Prostate gland (tissue), 2 donors: ENCODE results near the gene CHCHD10.

ENCODE experiments used
- POLR2A ChIP-seq: fragments of 450-650 bp; IDR thresholded peaks from one replicate; pipeline ENCODE4 v1.6.1; 2016; ENCODE audit warnings: antibody characterized with exemption, mild to moderate bottlenecking
- POLR2AphosphoS5 ChIP-seq: sonication (generic); formaldehyde crosslinking; IDR thresholded peaks from one replicate; pipeline ENCODE4 v1.6.1; 2017; ENCODE audit warnings: antibody characterized with exemption
- TF ChIP-seq, protein P1 (sequence below), 4 experiments: fragments of 200-600 bp in 2 of 4; fragments of 450-650 bp in 2 of 4; sonication (generic) in 2 of 4; IDR thresholded peaks; 1 replicate in 3 of 4; 2 replicates in 1 of 4; pipeline ENCODE4 v1.5.1; 2016 to 2019; ENCODE audit warnings: antibody characterized with exemption in 4 of 4, mild to moderate bottlenecking in 2 of 4, moderate library complexity in 2 of 4

GRCh38 chr22:23817146-23817545 is 49.4 kb upstream of the CHCHD10 start:
- TF ChIP-seq, protein P1, sequence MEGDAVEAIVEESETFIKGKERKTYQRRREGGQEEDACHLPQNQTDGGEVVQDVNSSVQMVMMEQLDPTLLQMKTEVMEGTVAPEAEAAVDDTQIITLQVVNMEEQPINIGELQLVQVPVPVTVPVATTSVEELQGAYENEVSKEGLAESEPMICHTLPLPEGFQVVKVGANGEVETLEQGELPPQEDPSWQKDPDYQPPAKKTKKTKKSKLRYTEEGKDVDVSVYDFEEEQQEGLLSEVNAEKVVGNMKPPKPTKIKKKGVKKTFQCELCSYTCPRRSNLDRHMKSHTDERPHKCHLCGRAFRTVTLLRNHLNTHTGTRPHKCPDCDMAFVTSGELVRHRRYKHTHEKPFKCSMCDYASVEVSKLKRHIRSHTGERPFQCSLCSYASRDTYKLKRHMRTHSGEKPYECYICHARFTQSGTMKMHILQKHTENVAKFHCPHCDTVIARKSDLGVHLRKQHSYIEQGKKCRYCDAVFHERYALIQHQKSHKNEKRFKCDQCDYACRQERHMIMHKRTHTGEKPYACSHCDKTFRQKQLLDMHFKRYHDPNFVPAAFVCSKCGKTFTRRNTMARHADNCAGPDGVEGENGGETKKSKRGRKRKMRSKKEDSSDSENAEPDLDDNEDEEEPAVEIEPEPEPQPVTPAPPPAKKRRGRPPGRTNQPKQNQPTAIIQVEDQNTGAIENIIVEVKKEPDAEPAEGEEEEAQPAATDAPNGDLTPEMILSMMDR (IDR thresholded peaks at IDR 0.05) = no peak
- TF ChIP-seq POLR2A (no peak), POLR2AphosphoS5 (no peak)
